Activated T-cell treated with anti-CD3 and anti-CD28 coated beads for 24 hours (primary cell): Measurements from ENCODE around the gene EDC3.
"Not testable (repeated sequence)": the region's sequence is repeated elsewhere in the genome, so short reads cannot be mapped to it uniquely, and the experiment has no call there.

Experiments
- DNase-seq: peaks from one replicate; pipeline ENCODE4 v3.0.0-alpha.2; 2020; ENCODE audit warnings: low read depth

Gene EDC3

GRCh38 chr15:74648051-74648842 is 47.6 kb downstream of the EDC3 start:
- DNase-seq: no peak

- DNase-seq: no peak
Measured at GRCh38 chr15:74646480-74646879, 49.3 kb downstream of the EDC3 start.

GRCh38 chr15:74643665-74644204 is 52.1 kb downstream of the EDC3 start:
- no peak for DNase-seq

- no peak for DNase-seq
Measured at GRCh38 chr15:74642734-74643664, 52.8 kb downstream of the EDC3 start.

- no peak for DNase-seq
Measured at GRCh38 chr15:74642348-74642733, 53.5 kb downstream of the EDC3 start.

GRCh38 chr15:74641151-74641550 is 54.7 kb downstream of the EDC3 start:
- DNase-seq: no peak

GRCh38 chr15:74636984-74637383 is 58.8 kb downstream of the EDC3 start:
- no peak for DNase-seq

- DNase-seq: peak; percentile 55
Measured at GRCh38 chr15:74635228-74635627, 60.6 kb downstream of the EDC3 start.

- no peak for DNase-seq
Measured at GRCh38 chr15:74633781-74634180, 62.0 kb downstream of the EDC3 start.

GRCh38 chr15:74632601-74633000 is 63.2 kb downstream of the EDC3 start:
- no peak for DNase-seq

GRCh38 chr15:74631935-74632560 is 63.8 kb downstream of the EDC3 start:
- DNase-seq: peak; percentile 48

- DNase-seq: no peak
Measured at GRCh38 chr15:74631408-74631807, 64.4 kb downstream of the EDC3 start.

GRCh38 chr15:74631087-74631385 is 64.8 kb downstream of the EDC3 start:
- no peak for DNase-seq

GRCh38 chr15:74630284-74631086 is 65.3 kb downstream of the EDC3 start:
- DNase-seq: no peak

- DNase-seq: not testable (repeated sequence)
Measured at GRCh38 chr15:74629696-74630095, 66.1 kb downstream of the EDC3 start.

- no peak for DNase-seq
Measured at GRCh38 chr15:74628949-74629348, 66.9 kb downstream of the EDC3 start.

GRCh38 chr15:74628199-74628598 is 67.6 kb downstream of the EDC3 start:
- no peak for DNase-seq

GRCh38 chr15:74627766-74628165 is 68.1 kb downstream of the EDC3 start:
- DNase-seq: no peak

- no peak for DNase-seq
Measured at GRCh38 chr15:74626752-74627692, 68.8 kb downstream of the EDC3 start.

- DNase-seq: no peak
Measured at GRCh38 chr15:74626336-74626735, 69.5 kb downstream of the EDC3 start.

- DNase-seq: no peak
Measured at GRCh38 chr15:74625693-74626092, 70.1 kb downstream of the EDC3 start.
